GM19351 (cell line): ENCODE measurements around the gene LRRIQ1.

Experiments used
- ATAC-seq: cut with Tn5 transposase; IDR thresholded peaks from one replicate; pipeline ENCODE4 v1.9.1; 2021; ENCODE audit warnings: mild to moderate bottlenecking, moderate library complexity; ENCODE audit not compliant: unreplicated experiment

Gene LRRIQ1

DNA sequence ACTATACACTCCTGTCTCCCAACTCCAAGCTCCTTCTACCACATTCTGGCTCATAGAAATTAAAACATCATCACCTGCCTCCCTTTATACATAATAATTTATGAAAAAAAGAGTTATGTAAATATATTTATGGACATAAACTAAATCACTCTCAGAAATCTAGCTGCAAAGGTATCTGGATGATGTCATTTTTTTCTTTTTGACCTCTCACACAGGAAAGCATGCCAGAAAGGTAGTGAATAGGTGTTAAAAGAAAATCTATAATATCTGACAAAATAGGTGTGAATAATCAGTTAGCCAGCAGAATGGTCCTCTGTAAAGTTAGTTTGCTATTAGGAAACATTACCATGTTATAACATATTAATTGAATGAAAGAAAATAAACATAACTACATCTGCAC, 7.7 kb downstream of the LRRIQ1 start:
- no peak for ATAC-seq

DNA sequence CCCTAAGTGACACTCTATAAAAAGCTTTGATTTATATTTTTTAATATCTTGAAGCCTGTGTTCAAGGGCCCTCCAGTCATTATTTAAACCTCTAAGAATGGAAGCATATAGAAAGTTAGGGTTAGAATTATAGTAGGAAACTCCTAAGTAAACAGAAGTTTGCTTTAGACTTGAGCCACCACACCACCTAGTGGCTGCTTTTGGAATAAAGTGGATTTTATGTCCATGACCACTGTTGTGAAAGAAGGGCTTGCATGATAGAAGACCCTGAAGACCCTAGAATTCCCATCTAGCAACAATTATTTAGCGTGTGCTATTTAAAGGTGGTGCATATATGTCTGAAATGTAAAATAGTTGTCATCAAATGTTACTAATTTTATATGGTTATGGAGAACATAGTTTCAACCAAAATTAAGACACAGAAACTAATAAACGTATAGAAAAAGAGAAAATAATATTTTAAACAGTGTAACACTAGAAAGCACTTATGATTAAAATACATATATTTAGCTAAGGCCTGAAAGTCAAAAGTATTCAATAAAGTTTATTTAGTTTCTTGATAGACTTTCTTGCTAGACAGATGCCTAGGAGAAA, 21.3 kb downstream of the LRRIQ1 start:
- peak; percentile 90 for ATAC-seq

DNA sequence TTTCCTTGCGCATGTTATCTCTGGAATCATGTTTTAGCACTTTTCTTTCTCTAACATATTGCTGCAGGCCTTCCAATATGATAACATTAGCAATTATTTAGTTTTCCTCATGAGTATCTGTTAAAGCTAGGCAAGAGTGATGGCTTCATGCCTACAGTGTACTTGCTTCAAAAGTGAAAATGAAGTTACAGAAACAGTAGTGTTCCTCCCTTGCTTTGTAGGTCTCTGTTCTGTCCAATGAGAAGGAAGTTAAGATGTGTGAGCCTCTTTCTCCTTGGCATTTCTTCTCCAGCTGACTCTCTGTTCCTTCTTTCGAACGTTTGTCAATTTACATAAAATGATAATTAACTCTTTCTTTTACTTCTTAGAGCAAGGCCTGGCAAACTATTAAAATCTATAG, 22.2 kb downstream of the LRRIQ1 start:
- no peak for ATAC-seq

DNA sequence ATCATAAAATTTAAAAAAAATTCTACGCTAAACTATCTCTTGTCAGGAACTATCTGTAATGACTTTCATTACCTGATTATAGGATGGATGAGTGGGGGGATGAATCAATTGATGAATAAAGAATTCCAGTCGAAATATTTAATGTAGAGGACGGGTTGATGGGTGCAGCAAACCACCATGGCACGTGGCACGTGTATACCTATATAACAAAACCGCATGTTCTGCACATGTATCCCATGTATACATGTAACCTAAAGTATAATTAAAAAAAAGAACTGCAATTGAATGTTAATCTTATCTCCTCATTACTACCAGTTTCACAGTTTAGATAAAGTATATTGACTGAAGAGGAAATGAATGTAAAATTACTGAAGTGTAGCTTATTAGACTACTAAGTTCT, 23.4 kb downstream of the LRRIQ1 start:
- no peak for ATAC-seq

DNA sequence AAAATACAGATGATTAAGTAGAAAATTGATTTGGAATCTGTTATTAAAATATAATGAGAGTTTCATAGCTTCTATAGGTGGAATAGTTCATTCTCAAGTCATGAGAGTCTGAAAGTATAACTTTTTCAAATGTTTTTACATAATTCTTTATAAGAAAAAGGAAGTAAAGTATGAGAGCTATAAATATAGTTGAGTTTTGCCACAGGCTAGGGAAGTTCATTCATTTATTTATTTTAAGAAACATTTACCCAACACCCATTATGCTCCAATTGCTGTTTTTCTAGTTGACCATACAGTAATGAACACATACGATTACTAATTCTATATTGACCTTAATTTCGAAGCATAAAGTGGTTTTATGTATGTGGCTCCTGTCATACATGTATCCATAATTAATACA, 24.8 kb downstream of the LRRIQ1 start:
- no peak for ATAC-seq

DNA sequence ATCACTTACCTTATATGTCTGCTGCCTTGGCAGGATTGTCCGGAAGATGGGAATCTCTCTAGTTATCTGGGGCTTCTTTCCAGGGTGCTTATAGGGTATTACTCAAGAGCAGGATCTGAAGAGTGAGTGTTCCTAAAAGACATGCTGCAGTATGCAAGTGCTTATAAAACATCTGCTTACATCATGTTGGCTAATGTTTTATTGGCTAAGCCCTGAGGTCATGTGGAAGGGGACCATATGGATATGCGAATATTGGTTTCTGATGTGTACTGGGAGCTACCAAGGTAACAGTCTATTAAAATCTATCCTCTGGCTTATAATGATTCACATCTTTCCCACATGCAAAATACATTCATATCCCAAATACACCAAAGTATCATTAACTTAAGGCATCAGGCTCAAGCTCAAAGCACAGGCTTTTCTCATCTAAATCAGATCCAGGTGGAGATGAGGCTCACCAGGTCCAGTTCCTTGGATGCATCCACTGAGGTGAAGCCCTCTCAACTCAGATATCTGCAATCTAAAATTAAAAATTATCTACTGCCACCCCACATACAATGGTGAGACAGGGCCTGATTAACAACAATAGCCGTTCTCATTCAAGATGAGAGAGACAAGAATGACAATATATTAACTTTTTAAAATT, 29.8 kb downstream of the LRRIQ1 start:
- no peak for ATAC-seq

DNA sequence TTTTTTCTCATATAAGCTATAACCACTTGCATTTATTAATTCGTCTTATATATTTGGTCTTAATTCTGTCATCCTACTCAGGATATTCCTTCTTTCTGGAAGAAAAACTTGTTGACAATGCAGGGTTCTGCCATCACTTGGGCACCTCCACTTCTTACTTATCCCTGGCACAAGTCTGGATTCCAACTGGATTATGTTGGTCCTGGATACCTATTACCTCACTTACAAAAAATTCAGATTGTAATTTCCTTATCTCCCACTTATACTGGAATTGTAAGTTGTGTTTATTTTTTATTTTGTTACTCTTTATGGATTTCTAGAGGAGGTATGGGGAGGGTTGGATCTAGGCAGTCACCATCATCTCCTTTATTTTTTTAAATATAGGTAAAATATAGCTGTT, 36.7 kb downstream of the LRRIQ1 start:
- no peak for ATAC-seq

DNA sequence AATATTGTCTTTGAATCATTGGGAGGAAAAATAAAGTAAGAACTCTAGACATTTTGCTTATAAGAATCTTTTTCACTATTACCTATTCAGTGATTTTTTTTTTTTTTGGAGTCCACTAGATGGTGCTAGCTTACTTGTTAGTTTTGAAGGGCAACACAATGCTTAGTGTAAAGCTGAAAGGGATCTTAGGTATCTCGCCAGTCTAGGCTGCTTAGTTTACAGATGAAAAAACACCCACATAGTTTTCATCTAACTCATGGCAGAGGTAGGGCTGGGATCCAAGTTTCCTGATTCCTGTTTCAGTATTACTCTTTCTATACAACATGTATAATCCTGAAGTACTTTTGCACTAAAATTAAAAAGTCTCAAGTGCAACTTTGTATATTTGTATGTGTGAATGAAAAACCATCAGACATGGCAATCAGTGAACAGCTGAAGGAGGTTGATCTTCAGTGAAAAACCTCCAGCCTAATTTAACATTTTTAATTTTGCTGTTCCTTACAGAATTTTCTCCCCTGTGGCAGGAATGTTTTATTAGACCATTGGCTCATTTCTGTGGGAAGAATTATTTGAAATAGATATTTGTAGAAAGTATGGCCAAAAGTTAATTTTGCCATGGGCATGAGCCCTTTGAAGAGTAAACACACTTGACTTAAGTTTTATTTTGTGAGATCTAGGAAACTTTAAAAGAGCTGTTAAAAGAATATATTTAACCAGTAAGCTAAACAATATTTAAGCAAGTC, 40.7 kb downstream of the LRRIQ1 start:
- peak; percentile 89 for ATAC-seq

DNA sequence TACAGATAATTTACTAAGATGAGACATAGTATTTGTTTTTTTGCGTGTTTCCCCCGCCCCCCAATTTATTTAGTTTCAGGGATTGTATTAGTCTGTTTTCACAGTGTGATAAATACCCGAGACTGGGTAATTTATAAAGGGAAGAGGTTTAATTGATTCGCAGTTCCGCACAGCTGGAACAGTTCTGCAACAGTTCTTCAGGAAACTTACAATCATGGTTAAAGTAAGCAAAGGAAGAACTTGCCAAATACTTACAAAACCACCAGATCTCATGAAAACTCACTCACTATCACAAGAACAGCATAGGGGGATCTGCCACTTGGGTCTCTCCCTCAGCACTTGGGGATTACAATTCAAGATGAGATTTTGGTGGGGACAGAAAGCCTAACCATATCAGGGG, 48.9 kb downstream of the LRRIQ1 start:
- no peak for ATAC-seq

DNA sequence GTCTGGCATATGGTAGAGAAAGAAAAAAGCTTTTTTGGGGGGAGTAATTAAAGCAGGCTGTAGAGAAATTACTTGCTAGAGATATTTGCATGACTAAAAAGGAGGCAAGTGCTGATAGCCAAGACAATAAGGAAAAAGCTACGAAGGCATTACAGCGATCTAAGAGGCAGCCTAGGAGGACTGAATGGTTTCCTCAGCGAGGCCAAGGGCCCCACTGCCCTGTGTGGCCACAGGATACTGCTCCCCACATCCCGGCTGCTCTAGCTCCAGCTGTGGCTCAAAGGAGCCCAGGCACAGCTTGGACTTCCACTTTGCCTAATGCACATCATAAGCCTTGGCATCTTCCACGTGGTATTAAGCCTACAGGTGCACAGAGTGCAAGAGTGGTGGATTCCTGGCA, 53.6 kb downstream of the LRRIQ1 start:
- ATAC-seq = no peak

DNA sequence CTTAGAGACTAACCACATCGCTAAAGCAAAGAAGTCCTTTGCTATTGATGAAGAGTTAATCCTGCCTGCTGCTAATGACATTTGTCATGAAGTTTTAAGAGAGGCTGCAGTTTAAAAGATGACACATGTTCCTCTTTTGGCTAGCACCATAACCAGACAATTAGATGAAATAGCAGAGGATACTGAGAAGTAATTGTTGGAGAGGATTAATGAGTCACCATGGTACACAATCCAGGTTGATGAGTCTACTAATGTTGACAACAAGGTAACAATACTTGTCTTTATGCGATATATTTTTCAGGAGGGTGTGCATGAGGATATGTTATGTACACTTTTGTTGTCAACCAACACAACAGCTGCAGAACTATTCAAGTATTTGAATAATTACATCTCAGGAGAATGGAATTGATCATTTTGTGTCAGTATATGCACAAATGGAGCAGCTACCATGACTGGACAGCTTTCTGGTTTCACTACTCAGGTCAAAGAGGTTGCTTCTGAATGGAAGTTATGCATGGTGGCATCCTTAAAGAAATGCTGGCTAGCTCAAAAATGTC, 56.7 kb downstream of the LRRIQ1 start:
- ATAC-seq = no peak

DNA sequence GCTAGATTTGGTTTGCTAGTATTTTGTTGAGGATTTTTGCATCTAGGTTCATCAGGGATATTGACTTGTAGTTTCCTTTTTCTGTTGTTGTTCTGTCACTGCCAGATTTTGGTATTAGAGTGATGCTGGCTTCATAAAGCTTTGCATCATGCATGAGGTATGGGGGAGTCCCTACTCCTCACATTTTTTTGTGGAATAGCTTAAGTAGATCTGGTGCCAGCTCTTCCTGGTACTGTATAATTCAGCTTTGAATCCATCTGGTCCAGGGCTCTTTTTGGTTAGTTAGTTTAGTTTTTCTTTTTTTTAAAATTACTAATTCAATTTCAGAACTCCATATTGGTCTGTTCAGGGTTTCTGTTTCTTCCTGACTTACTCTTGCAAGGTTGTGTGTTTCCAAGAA, 59.4 kb downstream of the LRRIQ1 start:
- ATAC-seq = no peak

DNA sequence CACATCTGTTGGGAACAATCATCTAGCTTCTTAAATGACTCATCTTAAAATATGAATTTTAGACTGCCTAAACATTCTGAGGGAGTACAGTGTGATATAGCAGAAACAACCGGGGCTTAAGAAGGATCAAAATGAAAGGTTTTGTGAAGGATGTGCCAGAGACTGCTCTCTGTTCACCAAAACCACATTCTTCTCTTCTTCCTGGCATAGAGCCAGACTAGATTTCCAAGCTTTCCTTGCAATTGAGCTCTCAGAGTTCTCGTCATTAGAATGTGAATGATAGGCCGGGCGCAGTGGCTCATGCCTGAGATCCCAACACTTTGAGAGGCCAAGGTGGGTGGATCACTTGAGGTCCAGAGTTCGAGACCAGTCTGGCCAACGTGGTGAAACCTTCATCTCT, 94.5 kb downstream of the LRRIQ1 start:
- ATAC-seq = no peak

DNA sequence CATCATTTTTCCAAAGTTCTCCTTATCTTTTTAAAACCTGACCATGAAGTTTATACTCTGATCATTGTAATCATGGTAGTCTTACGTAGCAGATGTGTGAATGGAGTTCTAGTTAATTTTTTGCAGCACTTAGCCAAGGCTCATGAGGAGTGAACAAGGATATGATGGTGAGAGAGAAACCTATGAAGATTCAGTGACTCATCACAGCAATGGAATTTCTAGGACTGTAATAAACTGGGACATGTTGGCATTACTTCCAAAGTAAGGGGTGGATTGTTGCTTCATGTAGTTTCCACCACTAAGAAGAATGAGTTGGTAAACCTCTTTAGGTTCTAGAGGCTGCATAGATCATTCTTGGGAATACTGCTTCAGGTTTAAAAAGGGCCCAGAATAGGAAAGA, 102.7 kb downstream of the LRRIQ1 start:
- ATAC-seq = no peak

DNA sequence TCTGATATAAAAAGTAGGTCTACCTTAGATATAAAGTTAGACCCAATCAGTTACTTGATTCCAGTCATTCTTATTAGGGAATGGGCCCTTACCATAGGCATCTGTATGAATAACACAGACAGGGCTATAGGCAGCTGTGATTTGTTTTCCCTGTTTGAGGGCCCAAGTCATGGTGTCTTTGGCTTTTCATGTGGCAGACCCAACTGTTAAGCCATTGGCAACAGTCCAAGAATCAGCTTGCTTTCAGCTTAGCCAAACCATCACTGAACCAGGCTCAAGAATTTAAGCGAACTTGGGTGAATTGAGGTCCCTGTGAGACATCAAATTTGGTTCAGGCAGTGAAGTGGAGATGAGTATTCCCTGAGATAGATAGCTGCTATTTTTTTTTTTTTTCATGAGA, 111.2 kb downstream of the LRRIQ1 start:
- no peak for ATAC-seq

DNA sequence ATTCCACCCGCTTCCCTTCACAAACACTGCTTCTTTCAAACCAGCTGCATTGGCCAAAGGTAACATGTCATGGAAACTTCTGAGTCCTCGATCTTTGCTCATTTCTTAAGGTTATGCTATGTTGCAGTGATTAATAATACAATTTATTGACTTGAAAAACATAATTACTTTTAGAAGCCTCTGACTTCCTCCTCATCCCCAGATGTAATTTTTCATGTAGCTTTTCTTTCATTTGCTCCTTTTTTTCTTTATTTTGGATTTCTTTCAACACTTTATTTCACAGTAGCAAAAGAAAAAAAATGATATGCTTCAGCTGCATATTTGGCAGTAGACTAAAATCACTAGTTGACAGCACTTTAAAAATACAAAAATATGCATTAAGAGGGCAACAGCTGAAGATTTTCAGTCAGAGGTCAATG, 116.2 kb downstream of the LRRIQ1 start:
- ATAC-seq = no peak

DNA sequence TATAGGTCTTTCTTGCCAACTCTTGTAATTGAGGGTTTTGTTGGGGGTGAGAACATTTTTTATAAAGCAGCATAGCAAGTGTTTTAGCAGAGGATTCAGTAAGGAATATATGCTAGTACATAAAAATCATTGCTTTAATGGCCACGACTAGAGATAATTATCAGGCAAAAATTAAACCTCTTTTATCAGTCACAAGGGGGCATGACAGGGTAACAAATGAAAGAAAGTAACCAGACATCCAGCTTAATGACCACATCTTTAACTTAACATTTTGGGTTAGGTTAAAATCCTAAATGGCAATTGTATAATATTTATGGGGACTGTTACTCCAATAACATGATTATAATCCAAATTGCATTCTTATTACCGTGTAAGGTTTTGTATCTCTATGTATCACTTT, 119.6 kb downstream of the LRRIQ1 start:
- ATAC-seq = peak; percentile 58

DNA sequence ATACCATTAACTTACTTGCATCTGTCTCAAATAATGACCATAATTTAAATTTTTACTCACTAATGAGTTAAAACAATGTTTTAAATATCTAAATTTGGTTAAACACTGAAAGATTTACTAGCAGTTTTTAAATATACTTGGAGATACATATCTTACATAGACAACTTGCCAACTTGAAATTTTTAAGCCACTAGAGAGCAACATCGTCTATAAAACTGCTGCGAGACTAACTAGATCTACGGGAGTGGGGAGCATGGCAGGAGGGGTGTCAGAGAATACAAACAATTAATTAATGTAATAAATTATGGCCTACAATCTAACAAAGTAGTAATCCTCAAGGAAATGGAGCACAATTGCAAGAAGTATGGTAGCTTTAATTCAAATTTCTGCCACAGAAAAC, 120.4 kb downstream of the LRRIQ1 start:
- ATAC-seq = no peak

DNA sequence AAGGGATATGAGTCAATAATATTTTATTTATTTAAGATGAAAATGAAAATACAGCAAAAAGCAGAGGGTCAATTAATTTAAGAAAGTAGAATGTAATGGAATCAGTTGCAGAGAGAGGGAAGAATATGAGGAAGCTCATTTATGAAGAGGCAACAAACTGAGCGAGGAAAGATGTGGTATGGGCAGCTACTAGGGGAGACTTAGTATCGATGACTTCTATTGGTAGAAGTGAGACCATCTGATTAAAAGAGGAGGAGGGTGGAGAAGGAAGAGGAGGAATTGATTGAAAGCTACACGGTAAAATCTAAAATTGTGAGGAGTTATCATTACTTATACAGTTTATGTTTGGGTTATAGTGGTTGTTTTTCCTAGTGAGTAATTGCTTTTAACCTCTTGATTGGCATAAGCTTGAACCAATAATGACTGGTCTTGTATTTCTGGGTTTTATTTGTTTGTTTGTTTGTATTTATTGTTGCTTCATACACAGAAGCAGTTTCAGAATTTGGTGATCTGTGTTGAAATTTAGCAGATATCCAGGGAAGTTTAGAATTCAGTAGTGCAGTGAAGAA, 121.0 kb downstream of the LRRIQ1 start:
- ATAC-seq = no peak

DNA sequence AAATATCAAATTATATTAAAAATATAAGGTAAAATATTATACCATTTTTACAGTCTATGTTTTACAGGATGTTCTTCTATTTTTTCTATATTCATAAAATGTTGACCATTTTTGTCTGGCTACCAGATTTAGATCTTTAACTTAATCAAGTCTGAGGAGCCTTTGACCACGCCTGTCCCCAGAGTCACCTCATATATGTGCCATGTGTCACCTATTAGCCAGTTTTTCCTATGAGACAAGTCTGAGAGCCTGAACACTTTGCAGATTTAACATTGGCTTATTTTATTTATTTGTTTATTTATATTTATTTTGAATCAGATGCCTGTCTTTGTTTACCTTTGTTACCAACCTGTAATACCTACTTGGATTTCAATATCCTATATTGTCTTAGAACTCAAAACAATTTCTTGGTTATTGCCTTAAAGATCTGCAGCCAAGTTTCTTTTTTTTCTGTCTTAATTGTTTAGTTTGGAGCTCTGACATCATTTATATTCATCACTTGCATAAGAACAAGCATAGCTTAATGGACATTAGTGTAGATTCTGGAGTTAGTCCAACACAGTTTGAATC, 127.7 kb downstream of the LRRIQ1 start:
- no peak for ATAC-seq

DNA sequence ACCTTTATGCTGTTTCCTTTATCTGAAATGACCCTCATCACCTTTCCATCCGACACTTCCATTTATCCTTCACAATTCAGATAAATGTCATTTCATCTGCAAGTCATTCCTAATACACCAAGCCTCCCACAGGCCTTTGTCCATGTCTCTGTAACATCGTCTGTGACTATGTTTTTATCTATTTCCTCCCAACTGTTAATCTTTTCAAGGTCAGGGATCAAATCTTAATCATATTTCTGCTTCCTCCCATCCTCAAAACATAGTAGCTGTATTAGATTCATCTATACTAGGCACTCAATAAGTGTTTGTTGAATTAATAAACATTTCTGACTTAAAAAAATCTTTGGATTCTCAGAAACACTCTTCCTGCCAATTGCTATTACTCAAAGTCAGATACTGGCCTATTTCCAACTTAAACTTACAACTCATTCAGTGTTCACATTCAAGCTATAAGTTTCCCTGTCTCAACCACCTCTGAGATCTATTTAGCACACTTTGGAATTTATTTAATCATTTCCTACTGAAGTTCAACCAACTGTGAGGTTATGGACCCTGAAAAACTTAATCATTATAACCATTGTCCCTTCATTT, 143.6 kb downstream of the LRRIQ1 start:
- no peak for ATAC-seq
